ENCODE measurements around the gene IFI27L1. TPM values are rescaled to one million over a fixed set of nuclear protein-coding genes. Genes with fewer than 3 reads are reported as not detected.

The IFI27L1 gene
- total RNA-seq, 4 donors from 2014 or later, result 7.2 to 11.4 (median 9.3) TPM

DNA sequence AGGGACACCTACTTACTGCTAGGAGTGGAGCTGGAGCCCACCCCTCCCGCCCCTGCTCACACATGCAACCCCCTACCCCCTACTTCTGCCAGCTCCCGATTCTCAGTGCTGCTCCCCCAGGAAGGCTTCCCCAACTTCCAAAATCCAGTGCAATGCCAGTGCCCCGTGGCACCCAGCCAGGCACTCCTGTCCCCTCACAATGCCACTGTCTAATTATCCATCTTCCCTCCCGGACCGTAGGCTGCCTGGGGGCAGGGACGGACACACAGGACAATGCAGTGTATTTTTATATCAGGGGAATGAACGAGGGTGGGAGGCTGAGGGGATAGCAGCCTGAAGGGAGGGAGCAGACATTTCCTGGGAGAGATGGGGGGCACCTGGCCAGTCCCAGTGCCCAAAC is 42.6 kb upstream of the IFI27L1 start:
- H3K36me3 ChIP-seq, result peaks cover 4% of the 10 kb centered on the region
- 87% methylated on average over 5 of the region's 7 CpGs for WGBS

DNA sequence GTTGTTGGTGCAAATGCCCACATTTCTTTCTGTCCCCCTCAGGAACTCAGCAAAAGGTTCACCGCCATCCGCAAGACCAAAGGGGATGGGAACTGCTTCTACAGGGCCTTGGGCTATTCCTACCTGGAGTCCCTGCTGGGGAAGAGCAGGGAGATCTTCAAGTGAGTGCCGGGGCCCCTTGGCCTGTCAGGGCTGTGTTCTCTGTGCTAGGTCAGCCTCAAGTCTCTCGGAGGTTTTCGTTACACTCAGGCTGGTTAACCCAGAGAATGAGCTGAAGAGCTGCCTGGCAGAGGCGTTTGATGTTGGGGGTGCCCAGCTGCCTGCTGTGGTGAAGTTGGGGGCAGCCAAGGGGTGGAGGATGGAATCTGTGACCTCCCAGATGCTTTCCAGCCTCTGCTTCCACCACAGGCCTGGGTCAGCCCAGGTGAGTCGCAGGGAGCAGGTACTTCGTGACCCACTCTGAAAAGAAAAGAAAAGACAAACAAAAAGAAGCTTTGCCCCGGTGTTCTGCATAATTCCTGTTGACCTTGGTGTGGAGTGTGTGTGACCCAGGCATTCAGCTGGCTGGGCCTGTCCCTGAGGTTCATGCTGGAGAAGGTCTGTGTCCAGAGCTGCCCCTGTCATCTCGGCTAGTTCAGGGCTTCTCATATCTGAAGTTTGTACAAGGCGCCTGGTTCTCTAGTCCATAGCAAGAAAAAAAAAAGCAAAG is 42.0 kb upstream of the IFI27L1 start:
- 87% methylated on average over 9 of the region's 11 CpGs for WGBS
- no peak overlapping the region for H3K27ac ChIP-seq
- TF ChIP-seq, protein P1, sequence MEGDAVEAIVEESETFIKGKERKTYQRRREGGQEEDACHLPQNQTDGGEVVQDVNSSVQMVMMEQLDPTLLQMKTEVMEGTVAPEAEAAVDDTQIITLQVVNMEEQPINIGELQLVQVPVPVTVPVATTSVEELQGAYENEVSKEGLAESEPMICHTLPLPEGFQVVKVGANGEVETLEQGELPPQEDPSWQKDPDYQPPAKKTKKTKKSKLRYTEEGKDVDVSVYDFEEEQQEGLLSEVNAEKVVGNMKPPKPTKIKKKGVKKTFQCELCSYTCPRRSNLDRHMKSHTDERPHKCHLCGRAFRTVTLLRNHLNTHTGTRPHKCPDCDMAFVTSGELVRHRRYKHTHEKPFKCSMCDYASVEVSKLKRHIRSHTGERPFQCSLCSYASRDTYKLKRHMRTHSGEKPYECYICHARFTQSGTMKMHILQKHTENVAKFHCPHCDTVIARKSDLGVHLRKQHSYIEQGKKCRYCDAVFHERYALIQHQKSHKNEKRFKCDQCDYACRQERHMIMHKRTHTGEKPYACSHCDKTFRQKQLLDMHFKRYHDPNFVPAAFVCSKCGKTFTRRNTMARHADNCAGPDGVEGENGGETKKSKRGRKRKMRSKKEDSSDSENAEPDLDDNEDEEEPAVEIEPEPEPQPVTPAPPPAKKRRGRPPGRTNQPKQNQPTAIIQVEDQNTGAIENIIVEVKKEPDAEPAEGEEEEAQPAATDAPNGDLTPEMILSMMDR (IDR thresholded peaks at IDR 0.05), result no peak
- TF ChIP-seq EP300 (IDR thresholded peaks at IDR 0.05) (no peak), POLR2AphosphoS5 (IDR thresholded peaks at IDR 0.05) (no peak), POLR2A (IDR thresholded peaks at IDR 0.05) (no peak)
- peaks cover 9% of the 10 kb centered on the region for H3K36me3 ChIP-seq
- no peak for DNase-seq (ENCODE audit: low spot score in 2 of 2)
- H3K4me1 ChIP-seq, result peaks cover 6% of the 10 kb centered on the region
- no peak overlapping the region for H3K4me3 ChIP-seq
- H3K27me3 ChIP-seq, result no peaks in the 10 kb centered on the region
- H3K9me3 ChIP-seq, result no peaks in the 10 kb centered on the region

More for the DNA sequence above, 42.6 kb upstream of the IFI27L1 start:
- TF ChIP-seq, protein P1 (IDR thresholded peaks at IDR 0.05), result no peak
- TF ChIP-seq POLR2A (IDR thresholded peaks at IDR 0.05) (no peak), EP300 (IDR thresholded peaks at IDR 0.05) (no peak), POLR2AphosphoS5 (IDR thresholded peaks at IDR 0.05) (no peak)
- Histone ChIP-seq H3K27me3 (no peaks in the 10 kb centered on the region), H3K4me3 (no peak overlapping the region), H3K4me1 (peaks cover 6% of the 10 kb centered on the region), H3K27ac (no peak overlapping the region), H3K9me3 (no peaks in the 10 kb centered on the region)
- no peak for DNase-seq (ENCODE audit: low spot score in 2 of 2)

DNA sequence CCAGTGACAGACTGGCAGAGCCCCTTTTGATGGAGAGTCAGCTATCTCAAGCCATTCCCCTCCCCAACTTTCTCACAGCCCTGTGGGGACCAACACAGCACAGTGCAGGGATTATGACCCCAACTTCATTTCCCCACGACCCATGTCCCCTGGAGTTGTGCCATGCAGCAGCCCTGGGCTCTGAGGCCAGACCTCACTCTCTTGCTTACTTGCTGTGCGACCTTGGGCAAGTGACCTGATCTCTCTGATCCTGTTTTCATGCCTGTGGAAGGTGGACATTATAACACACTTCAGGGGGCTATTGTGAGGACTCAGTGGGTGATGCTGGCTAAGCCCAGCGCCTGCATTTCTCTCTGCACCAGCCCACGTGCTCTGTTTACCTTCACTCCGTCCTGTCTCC is 40.9 kb upstream of the IFI27L1 start:
- 91% methylated on average over 5 of the region's 5 CpGs for WGBS
- peaks cover 6% of the 10 kb centered on the region for H3K4me1 ChIP-seq

GRCh38 chr14:94040796-94041195 is 40.3 kb upstream of the IFI27L1 start:
- Histone ChIP-seq H3K27ac (no peak overlapping the region), H3K4me1 (peaks cover 6% of the 10 kb centered on the region), H3K9me3 (no peaks in the 10 kb centered on the region), H3K36me3 (peaks cover 25% of the 10 kb centered on the region), H3K27me3 (no peaks in the 10 kb centered on the region), H3K4me3 (no peak overlapping the region)
- no peak for DNase-seq (ENCODE audit: low spot score in 2 of 2)
- TF ChIP-seq POLR2AphosphoS5 (IDR thresholded peaks at IDR 0.05), result no peak
- no peak for TF ChIP-seq EP300 (IDR thresholded peaks at IDR 0.05)
- TF ChIP-seq, protein P1 (IDR thresholded peaks at IDR 0.05), result no peak
- no peak for TF ChIP-seq POLR2A (IDR thresholded peaks at IDR 0.05)
- WGBS, result 90% methylated on average over 13 of the region's 13 CpGs

More for the DNA sequence above, 40.9 kb upstream of the IFI27L1 start:
- H3K27ac ChIP-seq, result no peak overlapping the region
- no peak overlapping the region for H3K4me3 ChIP-seq
- H3K9me3 ChIP-seq, result no peaks in the 10 kb centered on the region
- H3K36me3 ChIP-seq, result peaks cover 20% of the 10 kb centered on the region
- no peaks in the 10 kb centered on the region for H3K27me3 ChIP-seq
- no peak for TF ChIP-seq POLR2A (IDR thresholded peaks at IDR 0.05)
- TF ChIP-seq EP300 (IDR thresholded peaks at IDR 0.05), result no peak
- TF ChIP-seq, protein P1 (IDR thresholded peaks at IDR 0.05), result no peak
- no peak for TF ChIP-seq POLR2AphosphoS5 (IDR thresholded peaks at IDR 0.05)
- DNase-seq (ENCODE audit: low spot score in 2 of 2), result no peak

GRCh38 chr14:94041551-94042346 is 39.4 kb upstream of the IFI27L1 start:
- 68% methylated on average over 16 of the region's 18 CpGs for WGBS
- H3K27ac ChIP-seq, result no peak overlapping the region

More at GRCh38 chr14:94041551-94042346, 39.4 kb upstream of the IFI27L1 start:
- peaks cover 6% of the 10 kb centered on the region for H3K4me1 ChIP-seq
- H3K4me3 ChIP-seq, result no peak overlapping the region
- H3K36me3 ChIP-seq, result peaks cover 34% of the 10 kb centered on the region
- no peaks in the 10 kb centered on the region for H3K9me3 ChIP-seq
- H3K27me3 ChIP-seq, result no peaks in the 10 kb centered on the region
- no peak for DNase-seq (ENCODE audit: low spot score in 2 of 2)
- TF ChIP-seq, protein P1 (IDR thresholded peaks at IDR 0.05), result no peak
- TF ChIP-seq EP300 (IDR thresholded peaks at IDR 0.05) (no peak), POLR2A (IDR thresholded peaks at IDR 0.05) (no peak), POLR2AphosphoS5 (IDR thresholded peaks at IDR 0.05) (no peak)
